Caco-2 (cell line): ENCODE measurements around the gene LRMDA. TPM values are rescaled to one million over a fixed set of nuclear protein-coding genes. Genes with fewer than 3 reads are reported as not detected.

Experiments used
- BruUV-seq: library from RNA; stranded (reverse); fragments of 400-500 nt; replicated peaks from 2 replicates; lab custom pipeline; 2021; lab: Mats Ljungman, UMichigan
- CTCF ChIA-PET: fragments of 300-600 bp; sonication (Branson Sonifier 250); formaldehyde crosslinking; loops from one replicate; lab custom pipeline; 2022; ENCODE audit warnings: antibody characterized with exemption; lab: Charles Lee
- POLR2A ChIA-PET: fragments of 300-600 bp; sonication (Branson Sonifier 250); formaldehyde crosslinking; loops from one replicate; lab custom pipeline; 2022; ENCODE audit warnings: antibody characterized with exemption; lab: Charles Lee
- DNase-seq, 2 experiments: peaks; one replicate each; pipeline versions ENCODE4 v3.0.0 to v3.0.0-alpha.2; 2020 to 2022
- H3K27me3 ChIP-seq: replicated peaks from 2 replicates; pipeline ENCODE4 v1.6.0; 2011; ENCODE audit warnings: low read length; ENCODE audit not compliant: control insufficient read depth, insufficient read depth
- H3K36me3 ChIP-seq: 2 replicates; pipeline ENCODE4 v1.5.1; 2011; ENCODE audit warnings: low read length; ENCODE audit not compliant: control insufficient read depth, insufficient read depth
- H3K4me1 ChIP-seq: fragments of 250-450 bp; sonication (Bioruptor Pico); 2 replicates; pipeline ENCODE4 v1.5.1; 2020; ENCODE audit warnings: mild to moderate bottlenecking
- H3K4me3 ChIP-seq: 2 replicates; pipeline ENCODE4 v1.5.1; 2011; ENCODE audit warnings: low read depth, mild to moderate bottlenecking, control low read depth, low read length
- H3K9me3 ChIP-seq: fragments of 250-450 bp; sonication (Bioruptor Pico); 2 replicates; pipeline ENCODE4 v1.5.1; 2020; ENCODE audit warnings: mild to moderate bottlenecking, moderate library complexity
- H3K27ac Mint-ChIP-seq: one replicate; pipeline ENCODE4 v1.8.0; 2022; ENCODE audit warnings: mixed read lengths; ENCODE audit not compliant: unreplicated experiment
- H3K27me3 Mint-ChIP-seq: one replicate; pipeline ENCODE4 v1.8.0; 2022; ENCODE audit warnings: mixed read lengths; ENCODE audit not compliant: insufficient read depth, unreplicated experiment
- H3K36me3 Mint-ChIP-seq: one replicate; pipeline ENCODE4 v1.8.0; 2022; ENCODE audit warnings: mild to moderate bottlenecking, mixed read lengths; ENCODE audit not compliant: insufficient read depth, unreplicated experiment
- H3K4me1 Mint-ChIP-seq: one replicate; pipeline ENCODE4 v1.8.0; 2022; ENCODE audit warnings: low read depth, mixed read lengths; ENCODE audit not compliant: unreplicated experiment
- H3K4me3 Mint-ChIP-seq: one replicate; pipeline ENCODE4 v1.8.0; 2022; ENCODE audit warnings: mild to moderate bottlenecking, moderate library complexity, mixed read lengths; ENCODE audit not compliant: unreplicated experiment
- H3K9me3 Mint-ChIP-seq: one replicate; pipeline ENCODE4 v1.8.0; 2022; ENCODE audit warnings: mixed read lengths; ENCODE audit not compliant: unreplicated experiment
- CTCF ChIP-seq, 2 experiments: fragments of 200-600 bp in 1 of 2; IDR thresholded peaks; 1 replicate in 1 of 2; 2 replicates in 1 of 2; pipeline versions ENCODE4 v1.5.1 to v1.8.0; 2011 to 2022; ENCODE audit warnings: antibody characterized with exemption in 1 of 2, control low read depth in 1 of 2, inconsistent platforms in 1 of 2, low read depth in 1 of 2, low read length in 1 of 2, mild to moderate bottlenecking in 1 of 2, moderate library complexity in 1 of 2; ENCODE audit not compliant: insufficient read depth in 1 of 2, severe bottlenecking in 1 of 2, unreplicated experiment in 1 of 2
- intact Hi-C: fragments of 100-400 bp; cut with micrococcal nuclease; formaldehyde crosslinking; loops from one replicate; pipeline ENCODE4 v1.10.0; 2022; ENCODE audit not compliant: unreplicated experiment
- total RNA-seq: library from RNA; stranded (reverse); gene quantifications from 2 replicates; pipeline ENCODE4 v1.2.3, GENCODE V29; 2022

Gene LRMDA
- total RNA-seq, 1 experiment from 2014 or later: 18.5 TPM

- CTCF ChIA-PET: no interaction called here
- Mint-ChIP-seq H3K4me1 (no peaks in the 10 kb centered on the region), H3K27ac (no peak overlapping the region), H3K36me3 (no peaks in the 10 kb centered on the region), H3K9me3 (no peaks in the 10 kb centered on the region), H3K27me3 (no peaks in the 10 kb centered on the region), H3K4me3 (no peak overlapping the region)
- TF ChIP-seq CTCF (IDR thresholded peaks at IDR 0.05; ENCODE audit: insufficient read depth in 1 of 2, low read depth in 1 of 2, low read length in 1 of 2, severe bottlenecking in 1 of 2, unreplicated experiment in 1 of 2): peak in 1 of 2 experiments; percentile 24
- intact Hi-C loops: no loop called here
- POLR2A ChIA-PET: no interaction called here
- no peaks in the 10 kb centered on the region for H3K4me1 ChIP-seq
- DNase-seq: no peak
- BruUV-seq: no TSS peak
- H3K9me3 ChIP-seq: no peaks in the 10 kb centered on the region
- H3K27me3 ChIP-seq: no peaks in the 10 kb centered on the region
- no peaks in the 10 kb centered on the region for H3K36me3 ChIP-seq
- H3K4me3 ChIP-seq: no peak overlapping the region
Measured at GRCh38 chr10:75922435-75922834, 491.0 kb downstream of the LRMDA start.

GRCh38 chr10:75924309-75924902 lies 493.0 kb downstream of the LRMDA start:
- ChIA-PET POLR2A (no interaction called here), CTCF (no interaction called here)
- TF ChIP-seq CTCF (IDR thresholded peaks at IDR 0.05; ENCODE audit: insufficient read depth in 1 of 2, low read depth in 1 of 2, low read length in 1 of 2, severe bottlenecking in 1 of 2, unreplicated experiment in 1 of 2): no peak
- no peaks in the 10 kb centered on the region for H3K9me3 Mint-ChIP-seq
- intact Hi-C loops: no loop called here
- Histone ChIP-seq H3K9me3 (no peaks in the 10 kb centered on the region), H3K4me1 (no peaks in the 10 kb centered on the region), H3K4me3 (no peak overlapping the region), H3K27me3 (no peaks in the 10 kb centered on the region), H3K36me3 (no peaks in the 10 kb centered on the region)
- no peak for DNase-seq
- H3K27ac Mint-ChIP-seq: no peak overlapping the region
- no peaks in the 10 kb centered on the region for H3K27me3 Mint-ChIP-seq
- no peak overlapping the region for H3K4me3 Mint-ChIP-seq
- H3K4me1 Mint-ChIP-seq: no peaks in the 10 kb centered on the region
- no TSS peak for BruUV-seq
- H3K36me3 Mint-ChIP-seq: no peaks in the 10 kb centered on the region

GRCh38 chr10:75925999-75926398 lies 494.6 kb downstream of the LRMDA start:
- Mint-ChIP-seq H3K4me1 (no peaks in the 10 kb centered on the region), H3K27me3 (no peaks in the 10 kb centered on the region)
- no peaks in the 10 kb centered on the region for H3K27me3 ChIP-seq

More at GRCh38 chr10:75925999-75926398, 494.6 kb downstream of the LRMDA start:
- no peak overlapping the region for H3K4me3 Mint-ChIP-seq
- BruUV-seq: no TSS peak
- DNase-seq: no peak
- no peak overlapping the region for H3K4me3 ChIP-seq
- no peaks in the 10 kb centered on the region for H3K9me3 ChIP-seq
- TF ChIP-seq CTCF (IDR thresholded peaks at IDR 0.05; ENCODE audit: insufficient read depth in 1 of 2, low read depth in 1 of 2, low read length in 1 of 2, severe bottlenecking in 1 of 2, unreplicated experiment in 1 of 2): no peak
- no peaks in the 10 kb centered on the region for H3K9me3 Mint-ChIP-seq
- ChIA-PET CTCF (no interaction called here), POLR2A (no interaction called here)
- no peaks in the 10 kb centered on the region for H3K4me1 ChIP-seq
- H3K36me3 ChIP-seq: no peaks in the 10 kb centered on the region
- no peaks in the 10 kb centered on the region for H3K36me3 Mint-ChIP-seq
- intact Hi-C loops: no loop called here
- no peak overlapping the region for H3K27ac Mint-ChIP-seq
